ENCODE data around the gene GPD1L. TPM values are rescaled to one million over a fixed set of nuclear protein-coding genes. Genes with fewer than 3 reads are reported as not detected.

GPD1L gene
- total and polyA plus RNA-seq, 2 of the 4 experiments (the other 2 are of a cell fraction) = 3.9 to 7.9 TPM

- Histone ChIP-seq H3K14ac (replicated peaks; ENCODE audit: low read depth, low read length) (no peak overlapping the region), H3K9me3 (ENCODE audit: control insufficient read depth, insufficient read depth, low read length) (no peaks in the 10 kb centered on the region), H2BK5ac (ENCODE audit: low read depth, low read length, poor library complexity, severe bottlenecking) (no peak overlapping the region), H3K56ac (ENCODE audit: extremely low read depth, insufficient read depth, low read length) (no peak overlapping the region), H3K9me1 (ENCODE audit: insufficient read depth, low read length) (no peaks in the 10 kb centered on the region), H3K23ac (ENCODE audit: low read depth, low read length) (no peak overlapping the region), H3K27me3 (ENCODE audit: control insufficient read depth, insufficient read depth, low read length) (peaks cover 7% of the 10 kb centered on the region), H3K4me1 (ENCODE audit: control insufficient read depth, insufficient read depth, low read length) (no peaks in the 10 kb centered on the region), H4K20me1 (ENCODE audit: insufficient read depth, low read length) (no peaks in the 10 kb centered on the region), H3K36me3 (ENCODE audit: control insufficient read depth, insufficient read depth, low read length) (no peaks in the 10 kb centered on the region), H2BK20ac (ENCODE audit: low read depth, low read length) (no peak overlapping the region), H3K27ac (ENCODE audit: insufficient read depth, low read length) (no peak overlapping the region), H3K79me1 (ENCODE audit: low read depth in 1 of 2, low read length in 2 of 2) (no peaks in the 10 kb centered on the region), H3K4me3 (ENCODE audit: insufficient read depth, low read depth, low read length) (no peak overlapping the region), H2AK9ac (replicated peaks; ENCODE audit: low read depth, low read length, poor library complexity) (no peak overlapping the region), H3K18ac (ENCODE audit: low read depth, low read length) (no peak overlapping the region), H2AK5ac (ENCODE audit: low read depth, low read length) (no peak overlapping the region), H3K4me2 (ENCODE audit: low read depth, low read length) (no peak overlapping the region), H4K8ac (ENCODE audit: low read depth in 2 of 2, low read length in 2 of 2) (no peak overlapping the region), H2AFZ (replicated peaks; ENCODE audit: low read length, poor library complexity) (no peak overlapping the region), H4K91ac (ENCODE audit: insufficient read depth, low read depth, low read length) (no peak overlapping the region), H3K4ac (ENCODE audit: low read depth, low read length) (no peak overlapping the region), H2BK15ac (ENCODE audit: low read depth, low read length) (no peak overlapping the region), H4K5ac (ENCODE audit: low read depth, low read length) (no peak overlapping the region), H3K9ac (ENCODE audit: low read depth, low read length) (no peak overlapping the region), H2BK120ac (ENCODE audit: low read depth, low read length) (no peak overlapping the region)
- no peak for TF ChIP-seq RFX5 (IDR thresholded peaks at IDR 0.05; ENCODE audit: low read depth, low read length)
- TF ChIP-seq, protein P1, sequence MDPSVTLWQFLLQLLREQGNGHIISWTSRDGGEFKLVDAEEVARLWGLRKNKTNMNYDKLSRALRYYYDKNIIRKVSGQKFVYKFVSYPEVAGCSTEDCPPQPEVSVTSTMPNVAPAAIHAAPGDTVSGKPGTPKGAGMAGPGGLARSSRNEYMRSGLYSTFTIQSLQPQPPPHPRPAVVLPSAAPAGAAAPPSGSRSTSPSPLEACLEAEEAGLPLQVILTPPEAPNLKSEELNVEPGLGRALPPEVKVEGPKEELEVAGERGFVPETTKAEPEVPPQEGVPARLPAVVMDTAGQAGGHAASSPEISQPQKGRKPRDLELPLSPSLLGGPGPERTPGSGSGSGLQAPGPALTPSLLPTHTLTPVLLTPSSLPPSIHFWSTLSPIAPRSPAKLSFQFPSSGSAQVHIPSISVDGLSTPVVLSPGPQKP (IDR thresholded peaks at IDR 0.05; ENCODE audit: borderline replicate concordance, low read depth, low read length) = no peak
- TF ChIP-seq CHD1 (IDR thresholded peaks at IDR 0.05; ENCODE audit: low read depth, low read length) = no peak
- TF ChIP-seq RCOR1 (IDR thresholded peaks at IDR 0.05; ENCODE audit: insufficient replicate concordance, low read length) = no peak
- TF ChIP-seq MAFK (IDR thresholded peaks at IDR 0.05; ENCODE audit: low read depth, low read length) = no peak
- no peak for TF ChIP-seq MXI1 (IDR thresholded peaks at IDR 0.05; ENCODE audit: borderline replicate concordance, low read depth, low read length)
- dilution Hi-C loops (cut with HindIII; ENCODE audit: low sequenced_read_pairs, unreplicated experiment) = no loop called here
- BruUV-seq (replicated peaks) = no TSS peak
- WGBS, 2 experiments (ENCODE audit: extremely low coverage in 2 of 2, insufficient read length in 1 of 2) = no CpG with 5 or more reads among the region's 4 CpGs
- POLR2A ChIA-PET (ENCODE audit: unreplicated experiment) = no interaction called here
- intact Hi-C loops (cut with micrococcal nuclease) = no loop called here
- ATAC-seq (ENCODE audit: low read depth) = no peak
- in situ Hi-C loops (cut with MboI; ENCODE audit: low sequenced_read_pairs) = no loop called here
- CTCF ChIA-PET = no interaction called here
- no peak for DNase-seq
Measured at GRCh38 chr3:32195995-32196540, 89.6 kb downstream of the GPD1L start.
